GM23338 (cell line): ENCODE data around the gene FOXL1. TPM values are rescaled to one million over a fixed set of nuclear protein-coding genes. Genes with fewer than 3 reads are reported as not detected.

Source experiments
- ATAC-seq: fragments of 200-7000 bp; cut with Tn5 transposase; 3 replicates; pipeline ENCODE4 v1.9.1; 2020
- DNase-seq: peaks from one replicate; pipeline ENCODE4 v3.0.0-alpha.2; 2015; ENCODE audit warnings: low spot score
- H2AFZ ChIP-seq: fragments of 200-600 bp; sonication (generic); 2 replicates; pipeline ENCODE4 v1.8.0; 2016; ENCODE audit warnings: antibody characterized with exemption, mild to moderate bottlenecking, moderate library complexity
- H3F3A ChIP-seq: fragments of 200-600 bp; sonication (generic); replicated peaks from 2 replicates; pipeline ENCODE4 v1.8.0; 2017; ENCODE audit warnings: antibody characterized with exemption, mixed run types, low read depth
- H3K27ac ChIP-seq: fragments of 200-600 bp; sonication (generic); 2 replicates; pipeline ENCODE4 v1.6.1; 2016; ENCODE audit warnings: low read depth
- H3K27me3 ChIP-seq: fragments of 200-600 bp; sonication (generic); 2 replicates; pipeline ENCODE4 v1.8.0; 2016; ENCODE audit warnings: mild to moderate bottlenecking, mixed run types, moderate library complexity; ENCODE audit not compliant: insufficient read depth
- H3K36me3 ChIP-seq: fragments of 200-600 bp; sonication (generic); 2 replicates; pipeline ENCODE4 v1.8.0; 2016; ENCODE audit warnings: mild to moderate bottlenecking; ENCODE audit not compliant: insufficient read depth
- H3K4me1 ChIP-seq: fragments of 200-600 bp; sonication (generic); 2 replicates; pipeline ENCODE4 v1.8.0; 2016; ENCODE audit warnings: mild to moderate bottlenecking, moderate library complexity; ENCODE audit not compliant: insufficient read depth
- H3K4me2 ChIP-seq: fragments of 200-600 bp; sonication (generic); 2 replicates; pipeline ENCODE4 v1.7.1; 2017; ENCODE audit warnings: mixed run types
- H3K4me3 ChIP-seq: fragments of 200-600 bp; sonication (generic); 2 replicates; pipeline ENCODE4 v1.6.1; 2016; ENCODE audit warnings: mixed run types
- H3K79me2 ChIP-seq: fragments of 200-600 bp; sonication (generic); replicated peaks from 2 replicates; pipeline ENCODE4 v1.8.0; 2017; ENCODE audit warnings: mild to moderate bottlenecking; ENCODE audit not compliant: insufficient read depth
- H3K9me2 ChIP-seq: fragments of 200-600 bp; sonication (generic); 2 replicates; pipeline ENCODE4 v1.8.0; 2017; ENCODE audit not compliant: insufficient read depth
- H4K20me1 ChIP-seq: fragments of 200-600 bp; sonication (generic); replicated peaks from 2 replicates; pipeline ENCODE4 v1.8.0; 2017; ENCODE audit warnings: mild to moderate bottlenecking; ENCODE audit not compliant: insufficient read depth
- H3K27ac Mint-ChIP-seq: 2 replicates; pipeline ENCODE4 v1.8.0; 2020; ENCODE audit warnings: inconsistent platforms, mild to moderate bottlenecking, moderate library complexity, mixed read lengths
- H3K27me3 Mint-ChIP-seq: 3 replicates; pipeline ENCODE4 v1.8.0; 2022; ENCODE audit warnings: low read depth, mild to moderate bottlenecking, moderate library complexity, mixed read lengths, inconsistent platforms; ENCODE audit not compliant: insufficient read depth, poor library complexity
- H3K36me3 Mint-ChIP-seq: 3 replicates; pipeline ENCODE4 v1.8.0; 2021; ENCODE audit warnings: low read depth, mild to moderate bottlenecking, inconsistent platforms, moderate library complexity, mixed read lengths
- H3K4me1 Mint-ChIP-seq: 3 replicates; pipeline ENCODE4 v1.8.0; 2020; ENCODE audit warnings: mild to moderate bottlenecking, inconsistent platforms, mixed read lengths
- H3K4me3 Mint-ChIP-seq: 3 replicates; pipeline ENCODE4 v1.8.0; 2021; ENCODE audit warnings: moderate library complexity, mild to moderate bottlenecking, inconsistent platforms, mixed read lengths
- H3K9me3 Mint-ChIP-seq: 3 replicates; pipeline ENCODE4 v1.8.0; 2020; ENCODE audit warnings: moderate library complexity, mild to moderate bottlenecking, inconsistent platforms, mixed read lengths
- CREB1 ChIP-seq: fragments of 250-450 bp; sonication (Bioruptor Pico); IDR thresholded peaks from 2 replicates; pipeline ENCODE4 v1.5.0; 2020; ENCODE audit warnings: low read depth, mild to moderate bottlenecking, moderate library complexity
- CTCF ChIP-seq, 2 experiments: fragments of 200-600 bp in 1 of 2; sonication (generic) in 1 of 2; conservative IDR thresholded peaks; 2 replicates each; pipeline versions ENCODE4 v1.5.1 to v1.6.1; 2016 to 2017; ENCODE audit warnings: antibody characterized with exemption in 2 of 2, low read depth in 2 of 2, mild to moderate bottlenecking in 2 of 2, moderate library complexity in 1 of 2
- ETS1 ChIP-seq: IDR thresholded peaks from 2 replicates; pipeline ENCODE4 v1.6.1; 2016; ENCODE audit warnings: antibody characterized with exemption
- EZH2 ChIP-seq: fragments of 200-600 bp; sonication (generic); IDR thresholded peaks from one replicate; pipeline ENCODE4 v1.8.0; 2017; ENCODE audit warnings: antibody characterized with exemption, mild to moderate bottlenecking, low read depth; ENCODE audit not compliant: unreplicated experiment
- EZH2phosphoT487 ChIP-seq: fragments of 200-600 bp; sonication (generic); IDR thresholded peaks from one replicate; pipeline ENCODE4 v1.8.1; 2018; ENCODE audit warnings: antibody characterized with exemption; ENCODE audit not compliant: unreplicated experiment
- JUNB ChIP-seq: IDR thresholded peaks from one replicate; pipeline ENCODE4 v1.6.1; 2016; ENCODE audit warnings: antibody characterized with exemption; ENCODE audit not compliant: unreplicated experiment
- NANOG ChIP-seq: IDR thresholded peaks from 2 replicates; pipeline ENCODE4 v1.6.1; 2016; ENCODE audit warnings: antibody characterized with exemption, borderline replicate concordance
- POLR2AphosphoS5 ChIP-seq: IDR thresholded peaks from 2 replicates; pipeline ENCODE4 v1.6.1; 2016; ENCODE audit warnings: antibody characterized with exemption, low read depth
- REST ChIP-seq: IDR thresholded peaks from one replicate; pipeline ENCODE4 v1.6.1; 2018; ENCODE audit warnings: antibody characterized with exemption; ENCODE audit not compliant: unreplicated experiment
- STAT1 ChIP-seq: IDR thresholded peaks from one replicate; pipeline ENCODE4 v1.6.1; 2016; ENCODE audit warnings: antibody characterized with exemption; ENCODE audit not compliant: unreplicated experiment
- ZNF114 ChIP-seq: fragments of 250-450 bp; sonication (Bioruptor Pico); IDR thresholded peaks from 2 replicates; pipeline ENCODE4 v1.5.0; 2020; ENCODE audit warnings: mild to moderate bottlenecking, moderate library complexity
- ZNF331 ChIP-seq: fragments of 250-450 bp; sonication (Bioruptor Pico); IDR thresholded peaks from 2 replicates; pipeline ENCODE4 v1.5.0; 2020; ENCODE audit warnings: low read depth, mild to moderate bottlenecking, moderate library complexity
- ZNF462 ChIP-seq: fragments of 250-450 bp; sonication (Bioruptor Pico); IDR thresholded peaks from 2 replicates; pipeline ENCODE4 v1.5.0; 2020; ENCODE audit warnings: mild to moderate bottlenecking, moderate library complexity
- polyA plus RNA-seq: library from polyadenylated mRNA; unstranded; fragments of >200 nt; fragmentation: Nextera tagmentation; extraction: Ambion mirVana; gene quantifications from 2 replicates; pipeline ENCODE4 v1.2.1, GENCODE V29; 2016
- total RNA-seq: library from RNA; depleted of rRNA; stranded (reverse); fragments of >200 nt; shearing (Covaris generic); gene quantifications from 2 replicates; pipeline ENCODE4 v1.2.3, GENCODE V29; 2014

FOXL1 gene
- total and polyA plus RNA-seq, 2 experiments from 2014 or later: 0.31 TPM; not detected in 1

- DNase-seq (no peak), ATAC-seq (no peak)
- TF ChIP-seq ZNF462: no peak
- no peak for TF ChIP-seq CREB1 (CRISPR knock-in tag)
- no peak for TF ChIP-seq CTCF (conservative IDR thresholded peaks at IDR 0.05; ENCODE audit: low read depth in 2 of 2)
- no peak for TF ChIP-seq ZNF114 (CRISPR knock-in tag)
- TF ChIP-seq JUNB: no peak
- TF ChIP-seq REST: no peak
- TF ChIP-seq EZH2phosphoT487: no peak
- TF ChIP-seq STAT1: no peak
- no peak for TF ChIP-seq EZH2
- TF ChIP-seq ETS1: no peak
- TF ChIP-seq POLR2AphosphoS5: no peak
- no peak for TF ChIP-seq NANOG
- no peak for TF ChIP-seq ZNF331 (CRISPR knock-in tag)
- Histone ChIP-seq H2AFZ (no peak overlapping the region), H4K20me1 (peaks cover 4% of the 10 kb centered on the region; the same call in 1 of the 2 replicates), H3F3A (no peaks in the 10 kb centered on the region), H3K9me2 (no peaks in the 10 kb centered on the region), H3K79me2 (no peaks in the 10 kb centered on the region), H3K27me3 (peaks cover 24% of the 10 kb centered on the region), H3K4me3 (no peak overlapping the region), H3K36me3 (no peaks in the 10 kb centered on the region), H3K27ac (no peak overlapping the region), H3K4me1 (peaks cover 9% of the 10 kb centered on the region), H3K4me2 (no peak overlapping the region)
- Mint-ChIP-seq H3K27ac (no peak overlapping the region), H3K4me3 (no peak overlapping the region), H3K9me3 (no peaks in the 10 kb centered on the region; the same call in 2 of the 3 replicates), H3K27me3 (peaks cover 38% of the 10 kb centered on the region), H3K36me3 (no peaks in the 10 kb centered on the region), H3K4me1 (peaks cover 17% of the 10 kb centered on the region; the same call in 2 of the 3 replicates)
Measured at GRCh38 chr16:86559802-86560305, 18.5 kb upstream of the FOXL1 start.
